Endodermal cell (in vitro differentiated cells): ENCODE data around the gene SLC11A1. TPM values are rescaled to one million over a fixed set of nuclear protein-coding genes. Genes with fewer than 3 reads are reported as not detected.

Source experiments
- DNase-seq: peaks from one replicate; pipeline ENCODE4 v3.0.0-alpha.2; 2017
- H3K27ac ChIP-seq: 2 replicates; pipeline ENCODE4 v1.5.1; 2013; ENCODE audit warnings: mild to moderate bottlenecking, low read depth, low read length, moderate library complexity
- H3K27me3 ChIP-seq: 2 replicates; pipeline ENCODE4 v1.6.1; 2013; ENCODE audit warnings: mild to moderate bottlenecking, low read length, moderate library complexity; ENCODE audit not compliant: insufficient read depth, control insufficient read depth, poor library complexity, severe bottlenecking
- H3K36me3 ChIP-seq: 2 replicates; pipeline ENCODE4 v1.7.0; 2013; ENCODE audit warnings: mild to moderate bottlenecking, low read length, moderate library complexity; ENCODE audit not compliant: control insufficient read depth, insufficient read depth
- H3K4me1 ChIP-seq: one replicate; pipeline ENCODE4 v1.7.0; 2013; ENCODE audit warnings: low read length; ENCODE audit not compliant: control insufficient read depth, insufficient read depth
- H3K4me3 ChIP-seq: 2 replicates; pipeline ENCODE4 v1.5.1; 2013; ENCODE audit warnings: mild to moderate bottlenecking, low read length, moderate library complexity
- H3K9ac ChIP-seq: 2 replicates; pipeline ENCODE4 v1.6.1; 2013; ENCODE audit warnings: mild to moderate bottlenecking, low read length, moderate library complexity; ENCODE audit not compliant: poor library complexity, severe bottlenecking; ENCODE audit errors: extremely low read depth
- H3K9me3 ChIP-seq: 2 replicates; pipeline ENCODE4 v1.6.1; 2013; ENCODE audit warnings: mild to moderate bottlenecking, low read length, moderate library complexity; ENCODE audit not compliant: control insufficient read depth
- H3K27ac Mint-ChIP-seq: 2 replicates; pipeline ENCODE4 v1.8.0; 2020; ENCODE audit warnings: mixed read lengths
- H3K27me3 Mint-ChIP-seq: 2 replicates; pipeline ENCODE4 v1.8.0; 2021; ENCODE audit warnings: mild to moderate bottlenecking, mixed read lengths; ENCODE audit not compliant: insufficient read depth
- H3K36me3 Mint-ChIP-seq: 2 replicates; pipeline ENCODE4 v1.8.0; 2020; ENCODE audit warnings: low read depth, mixed read lengths
- H3K4me1 Mint-ChIP-seq: 2 replicates; pipeline ENCODE4 v1.8.0; 2020; ENCODE audit warnings: mixed read lengths
- H3K4me3 Mint-ChIP-seq: 2 replicates; pipeline ENCODE4 v1.8.0; 2020; ENCODE audit warnings: mild to moderate bottlenecking, moderate library complexity, mixed read lengths
- H3K9me3 Mint-ChIP-seq: 2 replicates; pipeline ENCODE4 v1.8.0; 2020; ENCODE audit warnings: mild to moderate bottlenecking, mixed read lengths
- CTCF ChIP-seq: fragments of 200-600 bp; sonication (generic); conservative IDR thresholded peaks from 2 replicates; pipeline ENCODE4 v1.5.0; 2021; ENCODE audit warnings: antibody characterized with exemption, mild to moderate bottlenecking
- WGBS, 2 experiments: methylation state at CpG; one replicate each; pipeline versions ENCODE4 v1.1.5 to v1.1.7; 2013; ENCODE audit warnings: missing lambda C conversion rate in 2 of 2, mixed read lengths in 1 of 2; ENCODE audit not compliant: insufficient coverage in 1 of 2, insufficient read length in 1 of 2; 5-methylcytosine and 5-hydroxymethylcytosine counted together
- microRNA-seq: library from miRNA; unstranded; fragments of <30 nt; microRNA quantifications from one replicate; pipeline ENCODE4 v1.2.0, GENCODE V29; 2020; ENCODE audit warnings: borderline microRNAs expressed
- total RNA-seq, 2 donors: library from RNA; stranded (reverse); fragmentation: NEBNext Ultra II Directional in 1 of 2; extraction: Animal tissue kit (Norgen Biotek cat#: 25700) in 1 of 2; gene quantifications; 2 replicates in 1 of 2; 3 replicates in 1 of 2; pipeline ENCODE4 v1.2.1, GENCODE V29; 2021

SLC11A1 gene
- total RNA-seq, 2 donors from 2014 or later, result 0.09 TPM; not detected in 1

GRCh38 chr2:218444692-218445357 is 62.8 kb downstream of the SLC11A1 start:
- Histone ChIP-seq H3K4me3 (no peak overlapping the region), H3K9ac (no peak overlapping the region), H3K27ac (no peak overlapping the region), H3K36me3 (peaks cover 43% of the 10 kb centered on the region), H3K4me1 (no peaks in the 10 kb centered on the region), H3K9me3 (no peaks in the 10 kb centered on the region), H3K27me3 (no peaks in the 10 kb centered on the region)
- no peaks in the 10 kb centered on the region for H3K4me1 Mint-ChIP-seq
- 95 to 100% methylated on average over 4 to 7 of the region's 7 CpGs for WGBS, 2 experiments
- H3K4me3 Mint-ChIP-seq, result no peak overlapping the region
- no peaks in the 10 kb centered on the region for H3K27me3 Mint-ChIP-seq
- TF ChIP-seq CTCF, result no peak
- H3K9me3 Mint-ChIP-seq, result no peaks in the 10 kb centered on the region
- DNase-seq, result no peak
- H3K36me3 Mint-ChIP-seq, result peaks cover 74% of the 10 kb centered on the region
- H3K27ac Mint-ChIP-seq, result no peak overlapping the region

- no peaks in the 10 kb centered on the region for H3K4me1 ChIP-seq
- no peaks in the 10 kb centered on the region for H3K9me3 ChIP-seq
- peaks cover 50% of the 10 kb centered on the region for H3K36me3 ChIP-seq
- no peak for DNase-seq
- no peaks in the 10 kb centered on the region for H3K27me3 Mint-ChIP-seq
- no peak for TF ChIP-seq CTCF
- no peaks in the 10 kb centered on the region for H3K27me3 ChIP-seq
- no peaks in the 10 kb centered on the region for H3K4me1 Mint-ChIP-seq
- no peak overlapping the region for H3K27ac ChIP-seq
- H3K27ac Mint-ChIP-seq, result no peak overlapping the region
- H3K9ac ChIP-seq, result no peak overlapping the region
- H3K4me3 ChIP-seq, result no peak overlapping the region
- no peak overlapping the region for H3K4me3 Mint-ChIP-seq
- H3K9me3 Mint-ChIP-seq, result no peaks in the 10 kb centered on the region
- H3K36me3 Mint-ChIP-seq, result peaks cover 74% of the 10 kb centered on the region
Observed at GRCh38 chr2:218445602-218446001, 63.5 kb downstream of the SLC11A1 start.

Small RNA genes within 50 kb of the gene (microRNA-seq; reads per million reads assigned to microRNA genes)
- gene MIR26B (2,400 reads per million, percentile 96 among the genes with 10 or more reads in this experiment), gene MIR6810 (not detected)

Other genes starting within 250 kb of the SLC11A1 start
- not detected for gene CXCR1, start 215.3 kb upstream of the SLC11A1 start, total RNA-seq
- 100 to 1,000 TPM; 243 to 247 TPM for gene ARPC2, start 165.1 kb upstream of the SLC11A1 start, total RNA-seq
- under 1 TPM; 0.18 TPM for gene GPBAR1, start 121.3 kb upstream of the SLC11A1 start, total RNA-seq
- 10 to 100 TPM; 89.2 to 97.2 TPM for gene AAMP, start 112.1 kb upstream of the SLC11A1 start, total RNA-seq
- 10 to 100 TPM; 33.9 to 39.6 TPM for gene PNKD, start 111.8 kb upstream of the SLC11A1 start, total RNA-seq
- 10 to 100 TPM; 50.7 to 53.8 TPM for gene TMBIM1, start 89.8 kb upstream of the SLC11A1 start, total RNA-seq
- gene CATIP, start 25.4 kb upstream of the SLC11A1 start, total RNA-seq, result 1 to 10 TPM in 1 of 2 donors, under 1 TPM in 1; 0.22 to 1.0 TPM
- gene CTDSP1, start 17.6 kb downstream of the SLC11A1 start, total RNA-seq, result 100 to 1,000 TPM in 1 of 2 donors, 10 to 100 TPM in 1; 66.8 to 123 TPM
- gene VIL1, start 36.9 kb downstream of the SLC11A1 start, total RNA-seq, result 10 to 100 TPM; 70.2 to 83.1 TPM
- gene USP37, start 186.1 kb downstream of the SLC11A1 start, total RNA-seq, result 10 to 100 TPM; 23.2 to 24.0 TPM
- 10 to 100 TPM; 64.2 to 65.6 TPM for gene CNOT9, start 186.6 kb downstream of the SLC11A1 start, total RNA-seq
- under 1 TPM; 0.26 to 0.73 TPM for gene PLCD4, start 225.6 kb downstream of the SLC11A1 start, total RNA-seq